ENCODE results near the gene DNAH8. TPM values are rescaled to one million over a fixed set of nuclear protein-coding genes. Genes with fewer than 3 reads are reported as not detected.

Gene DNAH8
- total RNA-seq, 1 experiment from 2014 or later: not detected

DNA sequence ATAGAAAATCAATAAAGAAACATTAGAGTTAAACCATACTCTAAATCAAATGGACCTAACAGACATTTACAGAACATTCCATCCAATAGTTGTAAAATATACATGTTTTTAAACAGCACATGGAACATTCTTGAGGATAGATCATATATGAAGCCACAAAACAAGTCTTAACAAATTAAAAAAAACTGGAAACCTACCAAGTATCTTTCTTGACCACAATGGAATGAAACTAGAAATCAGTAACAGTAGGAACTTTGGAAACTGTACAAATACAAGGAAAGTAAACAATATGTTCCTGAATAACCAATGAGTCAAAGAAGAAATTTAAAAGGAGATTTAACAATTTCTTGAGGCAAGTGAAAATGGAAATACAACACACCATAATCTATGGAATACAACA lies 242.3 kb downstream of the DNAH8 start:
- Histone ChIP-seq H3K4me3 (ENCODE audit: low read depth in 2 of 2, low read length in 2 of 2) (no peak overlapping the region), H3K27ac (ENCODE audit: low read length) (no peak overlapping the region), H3K36me3 (ENCODE audit: control insufficient read depth, insufficient read depth, low read length) (no peaks in the 10 kb centered on the region), H3K4me1 (ENCODE audit: control insufficient read depth, insufficient read depth, low read length) (no peaks in the 10 kb centered on the region), H3K27me3 (ENCODE audit: control insufficient read depth, insufficient read depth, low read length) (peaks cover 12% of the 10 kb centered on the region), H3K9me3 (ENCODE audit: control insufficient read depth, insufficient read depth, low read depth, low read length) (no peaks in the 10 kb centered on the region)
- in situ Hi-C loops (cut with HindIII; ENCODE audit: low pct_unique_long_range_greater_than_20kb, low sequenced_read_pairs) (no loop called here), intact Hi-C loops (cut with micrococcal nuclease; ENCODE audit: unreplicated experiment) (no loop called here)
- ChIA-PET CTCF (no interaction called here), POLR2A (no interaction called here)
- ATAC-seq: no peak
- no peak for DNase-seq (ENCODE audit: low read depth, low spot score)
- no TSS peak for BruUV-seq (replicated peaks)
- TF ChIP-seq SIN3A (IDR thresholded peaks at IDR 0.05; ENCODE audit: borderline replicate concordance, insufficient read depth, low read depth, low read length): no peak
- TF ChIP-seq, protein P1, sequence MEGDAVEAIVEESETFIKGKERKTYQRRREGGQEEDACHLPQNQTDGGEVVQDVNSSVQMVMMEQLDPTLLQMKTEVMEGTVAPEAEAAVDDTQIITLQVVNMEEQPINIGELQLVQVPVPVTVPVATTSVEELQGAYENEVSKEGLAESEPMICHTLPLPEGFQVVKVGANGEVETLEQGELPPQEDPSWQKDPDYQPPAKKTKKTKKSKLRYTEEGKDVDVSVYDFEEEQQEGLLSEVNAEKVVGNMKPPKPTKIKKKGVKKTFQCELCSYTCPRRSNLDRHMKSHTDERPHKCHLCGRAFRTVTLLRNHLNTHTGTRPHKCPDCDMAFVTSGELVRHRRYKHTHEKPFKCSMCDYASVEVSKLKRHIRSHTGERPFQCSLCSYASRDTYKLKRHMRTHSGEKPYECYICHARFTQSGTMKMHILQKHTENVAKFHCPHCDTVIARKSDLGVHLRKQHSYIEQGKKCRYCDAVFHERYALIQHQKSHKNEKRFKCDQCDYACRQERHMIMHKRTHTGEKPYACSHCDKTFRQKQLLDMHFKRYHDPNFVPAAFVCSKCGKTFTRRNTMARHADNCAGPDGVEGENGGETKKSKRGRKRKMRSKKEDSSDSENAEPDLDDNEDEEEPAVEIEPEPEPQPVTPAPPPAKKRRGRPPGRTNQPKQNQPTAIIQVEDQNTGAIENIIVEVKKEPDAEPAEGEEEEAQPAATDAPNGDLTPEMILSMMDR (IDR thresholded peaks at IDR 0.05): no peak
- TF ChIP-seq, protein P2, sequence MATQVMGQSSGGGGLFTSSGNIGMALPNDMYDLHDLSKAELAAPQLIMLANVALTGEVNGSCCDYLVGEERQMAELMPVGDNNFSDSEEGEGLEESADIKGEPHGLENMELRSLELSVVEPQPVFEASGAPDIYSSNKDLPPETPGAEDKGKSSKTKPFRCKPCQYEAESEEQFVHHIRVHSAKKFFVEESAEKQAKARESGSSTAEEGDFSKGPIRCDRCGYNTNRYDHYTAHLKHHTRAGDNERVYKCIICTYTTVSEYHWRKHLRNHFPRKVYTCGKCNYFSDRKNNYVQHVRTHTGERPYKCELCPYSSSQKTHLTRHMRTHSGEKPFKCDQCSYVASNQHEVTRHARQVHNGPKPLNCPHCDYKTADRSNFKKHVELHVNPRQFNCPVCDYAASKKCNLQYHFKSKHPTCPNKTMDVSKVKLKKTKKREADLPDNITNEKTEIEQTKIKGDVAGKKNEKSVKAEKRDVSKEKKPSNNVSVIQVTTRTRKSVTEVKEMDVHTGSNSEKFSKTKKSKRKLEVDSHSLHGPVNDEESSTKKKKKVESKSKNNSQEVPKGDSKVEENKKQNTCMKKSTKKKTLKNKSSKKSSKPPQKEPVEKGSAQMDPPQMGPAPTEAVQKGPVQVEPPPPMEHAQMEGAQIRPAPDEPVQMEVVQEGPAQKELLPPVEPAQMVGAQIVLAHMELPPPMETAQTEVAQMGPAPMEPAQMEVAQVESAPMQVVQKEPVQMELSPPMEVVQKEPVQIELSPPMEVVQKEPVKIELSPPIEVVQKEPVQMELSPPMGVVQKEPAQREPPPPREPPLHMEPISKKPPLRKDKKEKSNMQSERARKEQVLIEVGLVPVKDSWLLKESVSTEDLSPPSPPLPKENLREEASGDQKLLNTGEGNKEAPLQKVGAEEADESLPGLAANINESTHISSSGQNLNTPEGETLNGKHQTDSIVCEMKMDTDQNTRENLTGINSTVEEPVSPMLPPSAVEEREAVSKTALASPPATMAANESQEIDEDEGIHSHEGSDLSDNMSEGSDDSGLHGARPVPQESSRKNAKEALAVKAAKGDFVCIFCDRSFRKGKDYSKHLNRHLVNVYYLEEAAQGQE (IDR thresholded peaks at IDR 0.05; ENCODE audit: insufficient read depth in 1 of 2, low read depth in 2 of 2, low read length in 1 of 2): no peak
- no peak for TF ChIP-seq TCF7L2 (IDR thresholded peaks at IDR 0.05; ENCODE audit: low read depth, low read length)
- no peak for TF ChIP-seq POLR2AphosphoS5 (IDR thresholded peaks at IDR 0.05; ENCODE audit: low read depth, low read length)

DNA sequence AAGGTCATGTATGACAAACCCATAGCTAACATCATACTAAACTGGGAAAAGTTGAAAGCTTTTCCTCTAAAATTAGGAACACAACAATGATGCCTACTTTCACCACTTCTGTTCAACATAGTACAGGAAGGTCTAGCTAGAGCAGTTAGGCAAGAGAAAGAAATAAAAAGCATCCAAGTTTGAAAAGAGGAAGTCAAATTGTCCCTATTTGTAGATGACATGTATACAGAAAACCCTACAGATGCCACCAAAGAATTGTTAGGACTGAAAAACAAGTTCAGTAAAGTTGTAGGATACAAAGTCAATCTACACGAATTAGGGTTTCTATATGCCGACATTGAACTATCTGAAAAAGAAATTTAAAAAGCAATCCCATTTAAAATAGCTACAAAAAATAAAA lies 244.0 kb downstream of the DNAH8 start:
- Histone ChIP-seq H3K4me1 (ENCODE audit: control insufficient read depth, insufficient read depth, low read length) (no peaks in the 10 kb centered on the region), H3K9me3 (ENCODE audit: control insufficient read depth, insufficient read depth, low read depth, low read length) (no peaks in the 10 kb centered on the region), H3K4me3 (ENCODE audit: low read depth in 2 of 2, low read length in 2 of 2) (no peak overlapping the region), H3K36me3 (ENCODE audit: control insufficient read depth, insufficient read depth, low read length) (no peaks in the 10 kb centered on the region), H3K27ac (ENCODE audit: low read length) (no peak overlapping the region), H3K27me3 (ENCODE audit: control insufficient read depth, insufficient read depth, low read length) (peaks cover 3% of the 10 kb centered on the region; the same call in 1 of the 2 replicates)
- no peak for DNase-seq (ENCODE audit: low read depth, low spot score)
- BruUV-seq (replicated peaks): no TSS peak
- intact Hi-C loops (cut with micrococcal nuclease; ENCODE audit: unreplicated experiment) (no loop called here), in situ Hi-C loops (cut with HindIII; ENCODE audit: low pct_unique_long_range_greater_than_20kb, low sequenced_read_pairs) (no loop called here)
- no peak for TF ChIP-seq SIN3A (IDR thresholded peaks at IDR 0.05; ENCODE audit: borderline replicate concordance, insufficient read depth, low read depth, low read length)
- TF ChIP-seq, protein P1 (IDR thresholded peaks at IDR 0.05): no peak
- no peak for ATAC-seq
- ChIA-PET POLR2A (interaction anchor here (0.6 kb wide), 1 partner anchor 360 kb away, joined by 4 read pairs; no protein-coding TSS in a partner anchor), CTCF (no interaction called here)

All from Panc1 (cell line).